GM12891 (cell line): ENCODE data around the gene ACSM3.

ENCODE experiments used
- PAX5 ChIP-seq: IDR thresholded peaks from 2 replicates; pipeline ENCODE4 v1.6.1; 2011; ENCODE audit warnings: low read length, moderate library complexity, mild to moderate bottlenecking; ENCODE audit not compliant: insufficient read depth, severe bottlenecking
- POLR2A ChIP-seq: IDR thresholded peaks from 2 replicates; pipeline ENCODE4 v1.6.1; 2011; ENCODE audit warnings: low read depth, low read length, control low read depth
- POLR2AphosphoS5 ChIP-seq: IDR thresholded peaks from 2 replicates; pipeline ENCODE4 v1.6.1; 2011; ENCODE audit warnings: low read depth, low read length, control low read depth
- POU2F2 ChIP-seq: IDR thresholded peaks from 2 replicates; pipeline ENCODE4 v1.6.1; 2011; ENCODE audit warnings: low read depth, mild to moderate bottlenecking, control low read depth, low read length, moderate library complexity
- SPI1 ChIP-seq: IDR thresholded peaks from 2 replicates; pipeline ENCODE4 v1.6.1; 2011; ENCODE audit warnings: low read depth, low read length, control low read depth
- TAF1 ChIP-seq: IDR thresholded peaks from 2 replicates; pipeline ENCODE4 v1.6.1; 2011; ENCODE audit warnings: low read depth, low read length, control low read depth

GRCh38 chr16:20760346-20760745 lies 3.5 kb upstream of the ACSM3 start:
- no peak for TF ChIP-seq POLR2AphosphoS5
- no peak for TF ChIP-seq POLR2A
- no peak for TF ChIP-seq PAX5
- no peak for TF ChIP-seq TAF1
- TF ChIP-seq SPI1: no peak
- no peak for TF ChIP-seq POU2F2
